Activated CD4-positive, alpha-beta T cell treated with anti-CD3 and anti-CD28 coated beads, Interleukin-2, amount 10 ng/mL, durations not matched to agents 7 days and 5 days (primary cell): Measurements from ENCODE around the gene RFFL. TPM values are rescaled to one million over a fixed set of nuclear protein-coding genes. Genes with fewer than 3 reads are reported as not detected.
"Not testable (repeated sequence)": the region's sequence is repeated elsewhere in the genome, so short reads cannot be mapped to it uniquely, and the experiment has no call there.

Source experiments
- CTCF ChIA-PET: fragments of 350-600 bp; sonication (Branson Sonifier 250); formaldehyde crosslinking; loops from one replicate; lab custom pipeline; 2021; ENCODE audit warnings: antibody characterized with exemption; lab: Charles Lee
- POLR2A ChIA-PET: fragments of 350-600 bp; sonication (Branson Sonifier 250); formaldehyde crosslinking; loops from one replicate; lab custom pipeline; 2021; ENCODE audit warnings: antibody characterized with exemption; lab: Charles Lee
- DNase-seq: peaks from one replicate; pipeline ENCODE4 v3.0.0-alpha.2; 2020
- H3K27ac Mint-ChIP-seq: one replicate; pipeline ENCODE4 v1.8.0; 2021; ENCODE audit warnings: mild to moderate bottlenecking, moderate library complexity, mixed read lengths
- H3K27me3 Mint-ChIP-seq: one replicate; pipeline ENCODE4 v1.8.0; 2021; ENCODE audit warnings: mixed read lengths
- H3K36me3 Mint-ChIP-seq: one replicate; pipeline ENCODE4 v1.8.0; 2021; ENCODE audit warnings: low read depth, mixed read lengths
- H3K4me1 Mint-ChIP-seq: one replicate; pipeline ENCODE4 v1.8.0; 2021; ENCODE audit warnings: mixed read lengths
- H3K4me3 Mint-ChIP-seq: one replicate; pipeline ENCODE4 v1.8.0; 2021; ENCODE audit warnings: mild to moderate bottlenecking, moderate library complexity, mixed read lengths
- H3K9me3 Mint-ChIP-seq: one replicate; pipeline ENCODE4 v1.8.0; 2021; ENCODE audit warnings: mixed read lengths
- total RNA-seq, 2 experiments: library from RNA; stranded (reverse); gene quantifications; one replicate each; pipeline ENCODE4 v1.2.3, GENCODE V29; 2021

The RFFL gene
- total RNA-seq, 2 experiments from 2014 or later = 36.0 to 40.1 TPM

DNA sequence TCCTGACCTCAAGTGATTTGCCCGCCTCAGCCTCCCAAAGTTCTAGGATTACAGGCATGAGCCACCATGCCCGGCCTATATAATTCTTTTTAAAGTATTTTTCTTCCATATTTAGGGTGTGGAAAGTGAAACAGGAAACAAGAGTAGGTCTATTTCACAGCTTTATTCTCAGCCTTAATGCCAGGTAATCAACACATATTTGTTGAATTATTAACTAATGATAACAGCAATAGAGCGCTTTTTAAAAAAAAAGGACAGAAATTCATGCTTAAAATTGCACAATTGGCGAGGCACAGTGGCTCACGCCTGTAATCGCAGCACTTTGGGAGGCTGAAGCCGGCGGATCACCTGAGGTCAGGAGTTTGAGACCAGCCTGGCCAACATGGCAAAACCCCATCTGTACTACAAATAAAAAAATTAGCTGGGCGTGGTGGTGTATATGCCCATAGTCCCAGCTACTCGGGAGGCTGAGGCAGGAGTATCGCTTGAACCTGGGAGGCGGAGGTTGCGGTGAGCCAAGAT lies 18.0 kb downstream of the RFFL start:
- H3K27me3 Mint-ChIP-seq, H3K9me3 Mint-ChIP-seq, DNase-seq, POLR2A ChIA-PET: not testable (repeated sequence)
- Mint-ChIP-seq H3K27ac (peak overlapping the region; percentile 94), H3K4me3 (peak overlapping the region; percentile 75), H3K36me3 (peaks cover 28% of the 10 kb centered on the region), H3K4me1 (peaks cover 53% of the 10 kb centered on the region)
- CTCF ChIA-PET = interaction anchor here (0.7 to 2.1 kb wide), 2 partner anchors 44 to 63 kb away, joined by 3 to 8 read pairs; no protein-coding TSS in a partner anchor

DNA sequence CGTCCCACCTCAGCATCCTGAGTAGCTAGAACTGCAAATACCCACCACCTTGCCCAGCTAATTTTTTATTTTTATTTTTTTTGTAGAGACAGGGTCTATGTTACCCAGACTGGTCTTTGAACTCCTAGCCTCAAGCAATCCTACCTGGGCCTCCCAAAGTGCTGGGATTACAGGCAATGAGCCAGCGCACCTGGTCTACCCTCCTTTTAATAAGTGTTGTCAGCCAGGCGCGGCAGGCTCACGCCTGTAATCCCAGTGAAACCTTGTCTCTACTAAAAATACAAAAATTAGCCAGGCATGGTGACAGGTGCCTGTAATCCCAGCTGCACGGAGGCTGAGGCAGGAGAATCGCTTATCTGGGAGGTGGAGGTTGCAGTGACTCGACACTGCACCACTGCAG lies 19.3 kb downstream of the RFFL start:
- ChIA-PET POLR2A (no interaction called here), CTCF (interaction anchor here (1.1 kb wide), 1 partner anchor 52 kb away, joined by 3 read pairs; no protein-coding TSS in a partner anchor)
- no peaks in the 10 kb centered on the region for H3K27me3 Mint-ChIP-seq
- H3K27ac Mint-ChIP-seq = no peak overlapping the region
- no peaks in the 10 kb centered on the region for H3K9me3 Mint-ChIP-seq
- H3K4me3 Mint-ChIP-seq = no peak overlapping the region
- no peak for DNase-seq
- peaks cover 24% of the 10 kb centered on the region for H3K36me3 Mint-ChIP-seq
- H3K4me1 Mint-ChIP-seq = peaks cover 46% of the 10 kb centered on the region

DNA sequence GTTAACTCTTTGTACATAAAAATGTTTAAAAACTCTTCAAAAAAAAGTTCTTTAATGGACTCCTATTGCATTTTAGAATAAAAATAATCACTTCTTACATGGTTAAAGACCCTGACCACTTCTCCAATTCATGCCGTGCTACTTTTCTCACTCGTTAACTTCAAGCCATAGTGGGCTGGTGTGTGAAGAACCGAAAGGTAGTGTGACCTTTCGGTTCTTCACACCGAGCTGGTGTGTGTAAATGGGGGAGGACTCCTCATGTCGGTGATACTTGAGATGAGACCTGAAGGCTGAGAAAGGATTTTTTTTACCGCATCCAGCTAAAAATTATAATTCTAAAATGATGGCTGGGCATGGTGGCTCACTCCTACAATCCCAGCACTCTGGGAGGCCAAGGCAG lies 22.1 kb downstream of the RFFL start:
- H3K4me1 Mint-ChIP-seq = peaks cover 30% of the 10 kb centered on the region
- H3K9me3 Mint-ChIP-seq = no peaks in the 10 kb centered on the region
- H3K27me3 Mint-ChIP-seq = no peaks in the 10 kb centered on the region
- no peak overlapping the region for H3K4me3 Mint-ChIP-seq
- no peak overlapping the region for H3K27ac Mint-ChIP-seq
- POLR2A ChIA-PET = no interaction called here
- no peak for DNase-seq
- CTCF ChIA-PET = interaction anchor here (1.4 to 2.3 kb wide), 3 partner anchors 12 to 22 kb away, joined by 4 to 10 read pairs (median 4); partner anchors contain the start of gene RFFL
- H3K36me3 Mint-ChIP-seq = peaks cover 14% of the 10 kb centered on the region

DNA sequence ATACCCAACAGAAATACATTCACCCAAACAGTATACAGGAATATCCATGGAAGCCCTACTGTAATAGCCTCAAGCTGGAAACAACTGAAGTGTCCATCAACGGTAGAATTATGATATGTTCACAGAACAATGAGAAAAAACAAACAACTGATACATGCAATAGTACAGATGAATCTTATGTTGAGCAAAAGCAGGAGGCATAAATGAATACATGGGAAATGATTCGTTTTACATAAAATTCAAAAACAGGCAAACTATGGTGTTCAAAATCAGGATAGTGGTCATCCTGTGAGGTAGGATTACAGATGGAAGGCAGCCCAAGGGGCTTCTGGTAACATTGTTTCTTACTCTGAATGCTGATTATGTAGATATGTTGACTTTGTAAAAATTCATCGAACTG lies 25.1 kb downstream of the RFFL start:
- no peak for DNase-seq
- POLR2A ChIA-PET = no interaction called here
- peaks cover 9% of the 10 kb centered on the region for H3K4me1 Mint-ChIP-seq
- H3K9me3 Mint-ChIP-seq = no peaks in the 10 kb centered on the region
- H3K4me3 Mint-ChIP-seq = no peak overlapping the region
- CTCF ChIA-PET = interaction anchor here (0.6 kb wide), 1 partner anchor 126 kb away, joined by 3 read pairs; no protein-coding TSS in a partner anchor
- H3K27ac Mint-ChIP-seq = no peak overlapping the region
- no peaks in the 10 kb centered on the region for H3K27me3 Mint-ChIP-seq
- H3K36me3 Mint-ChIP-seq = peaks cover 16% of the 10 kb centered on the region

DNA sequence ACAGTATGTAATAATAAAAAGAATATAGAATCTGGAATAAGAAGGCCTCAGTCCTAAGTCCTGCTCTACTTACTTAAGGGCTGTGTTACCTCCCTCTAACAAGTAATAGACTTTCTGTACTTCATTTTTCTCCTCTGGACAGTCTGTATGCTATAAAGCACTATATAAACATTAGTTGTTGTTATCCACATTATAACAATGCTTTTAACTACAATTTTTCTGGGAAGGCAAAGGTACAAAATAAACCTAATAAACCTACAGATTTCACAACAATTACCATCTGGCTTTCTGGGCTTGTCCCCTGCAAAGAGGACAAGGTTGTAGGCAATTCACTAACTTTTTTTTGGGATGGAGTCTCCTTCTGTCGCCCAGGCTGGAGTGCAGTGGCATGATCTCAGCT lies 32.7 kb downstream of the RFFL start:
- DNase-seq = no peak
- Mint-ChIP-seq H3K9me3 (no peaks in the 10 kb centered on the region), H3K4me1 (peaks cover 34% of the 10 kb centered on the region), H3K27me3 (no peaks in the 10 kb centered on the region), H3K4me3 (no peak overlapping the region), H3K36me3 (peaks cover 24% of the 10 kb centered on the region), H3K27ac (no peak overlapping the region)
- ChIA-PET CTCF (no interaction called here), POLR2A (no interaction called here)

DNA sequence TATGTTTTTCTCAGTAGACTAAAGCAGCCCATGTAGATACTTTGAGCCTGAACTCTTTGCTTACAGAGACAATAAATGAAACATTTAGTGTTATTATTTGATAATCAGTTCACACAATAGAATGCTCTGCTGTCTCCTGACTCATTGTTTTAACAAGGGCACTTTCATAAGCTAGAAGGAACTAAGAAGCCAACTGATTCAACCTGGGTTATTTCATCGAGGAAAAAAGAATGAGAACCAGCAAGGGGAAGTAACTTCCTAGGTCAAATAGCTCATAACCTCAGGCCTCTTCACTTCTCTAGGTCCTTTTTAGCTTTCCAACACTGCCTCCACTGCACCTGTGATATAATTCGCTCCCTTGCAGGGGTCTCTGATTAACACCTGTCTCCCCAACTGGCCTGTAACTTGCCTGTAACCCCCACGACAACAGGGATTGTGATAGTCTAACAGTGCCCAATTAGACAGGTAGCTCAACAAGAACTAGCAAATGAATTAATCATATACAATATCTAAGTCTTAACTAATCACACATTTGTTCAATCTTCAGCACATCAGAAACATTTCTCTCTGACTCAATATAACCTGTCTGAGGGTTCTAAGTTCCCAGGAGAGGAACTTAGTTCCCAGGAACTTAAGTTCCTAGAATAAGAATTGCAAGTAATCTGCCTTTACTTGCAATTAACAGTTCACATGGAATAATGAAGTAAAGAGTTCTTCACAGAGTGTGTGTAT lies 34.8 kb downstream of the RFFL start:
- Mint-ChIP-seq H3K27ac (peak overlapping the region; percentile 85), H3K36me3 (peaks cover 32% of the 10 kb centered on the region), H3K9me3 (no peaks in the 10 kb centered on the region), H3K4me1 (peaks cover 46% of the 10 kb centered on the region), H3K4me3 (no peak overlapping the region), H3K27me3 (no peaks in the 10 kb centered on the region)
- ChIA-PET CTCF (interaction anchor here (0.7 to 0.9 kb wide), 2 partner anchors 21 to 61 kb away, joined by 3 read pairs; no protein-coding TSS in a partner anchor), POLR2A (no interaction called here)
- no peak for DNase-seq

DNA sequence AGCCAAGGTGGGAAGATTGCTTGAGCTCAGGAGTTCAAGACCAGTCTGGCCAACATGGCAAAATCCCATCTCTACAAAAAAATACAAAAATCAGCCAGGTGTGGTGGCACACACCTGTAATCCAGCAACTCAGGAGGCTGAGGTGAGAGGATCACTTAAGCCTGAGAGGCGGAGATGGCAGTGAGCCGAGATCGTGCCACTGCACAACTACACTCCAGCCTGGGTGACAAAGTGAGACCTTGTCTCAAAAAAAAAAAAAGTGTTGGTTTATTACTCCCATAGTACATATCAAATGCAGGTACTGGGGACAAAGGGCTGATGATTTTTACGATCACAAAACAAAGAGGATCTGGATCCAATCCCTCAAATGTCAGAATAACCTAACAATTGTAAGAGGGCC lies 35.4 kb downstream of the RFFL start:
- H3K4me3 Mint-ChIP-seq, CTCF ChIA-PET, H3K27me3 Mint-ChIP-seq, DNase-seq, H3K9me3 Mint-ChIP-seq, H3K27ac Mint-ChIP-seq, POLR2A ChIA-PET: not testable (repeated sequence)
- peaks cover 51% of the 10 kb centered on the region for H3K4me1 Mint-ChIP-seq
- H3K36me3 Mint-ChIP-seq = peaks cover 32% of the 10 kb centered on the region

DNA sequence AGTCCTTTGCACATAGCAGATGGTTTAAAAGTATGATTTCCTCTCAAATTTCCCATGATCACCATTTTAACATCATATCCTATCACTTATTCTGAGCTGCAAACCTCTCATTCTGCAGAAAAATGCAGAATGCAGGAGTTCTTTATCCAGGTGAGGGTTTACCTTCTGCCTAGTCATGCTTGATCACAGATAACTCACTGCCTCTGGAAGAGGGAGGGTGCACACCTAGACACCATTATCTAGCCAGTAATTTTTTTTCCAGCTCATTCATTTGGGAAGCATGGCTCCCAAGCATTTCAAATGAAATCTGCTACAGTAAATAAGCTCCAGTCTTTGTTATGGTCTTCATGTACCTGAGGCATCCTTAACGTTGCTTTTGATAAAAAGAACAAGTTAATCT lies 38.0 kb downstream of the RFFL start:
- Mint-ChIP-seq H3K36me3 (peaks cover 39% of the 10 kb centered on the region), H3K27ac (no peak overlapping the region), H3K4me3 (no peak overlapping the region), H3K9me3 (no peaks in the 10 kb centered on the region), H3K27me3 (no peaks in the 10 kb centered on the region), H3K4me1 (peaks cover 63% of the 10 kb centered on the region)
- DNase-seq = no peak
- ChIA-PET CTCF (interaction anchor here (1.1 to 1.5 kb wide), 3 partner anchors 9 to 21 kb away, joined by 3 read pairs; no protein-coding TSS in a partner anchor), POLR2A (no interaction called here)

DNA sequence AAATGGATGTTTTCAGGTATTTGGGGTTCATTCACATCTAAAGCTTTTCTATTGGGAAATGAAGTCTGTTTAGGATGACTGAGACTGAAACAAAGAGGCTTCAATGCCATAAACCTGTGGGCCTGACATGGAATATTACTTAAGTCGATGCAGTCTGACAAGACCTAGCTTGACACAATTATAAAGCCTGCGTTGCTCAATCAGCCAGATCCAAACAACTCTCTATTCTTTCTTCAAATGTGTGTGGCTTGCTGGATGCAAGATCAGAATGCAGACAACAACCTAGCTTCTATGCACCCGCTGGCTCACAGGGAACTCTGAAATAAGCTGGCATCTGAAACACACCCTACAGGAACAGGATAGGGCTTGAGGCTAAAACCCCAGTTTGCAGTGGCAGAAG lies 40.0 kb downstream of the RFFL start:
- POLR2A ChIA-PET = interaction anchor here (1.1 to 1.3 kb wide), 3 partner anchors 14 to 66 kb away, joined by 3 to 7 read pairs (median 4); no protein-coding TSS in a partner anchor

DNA sequence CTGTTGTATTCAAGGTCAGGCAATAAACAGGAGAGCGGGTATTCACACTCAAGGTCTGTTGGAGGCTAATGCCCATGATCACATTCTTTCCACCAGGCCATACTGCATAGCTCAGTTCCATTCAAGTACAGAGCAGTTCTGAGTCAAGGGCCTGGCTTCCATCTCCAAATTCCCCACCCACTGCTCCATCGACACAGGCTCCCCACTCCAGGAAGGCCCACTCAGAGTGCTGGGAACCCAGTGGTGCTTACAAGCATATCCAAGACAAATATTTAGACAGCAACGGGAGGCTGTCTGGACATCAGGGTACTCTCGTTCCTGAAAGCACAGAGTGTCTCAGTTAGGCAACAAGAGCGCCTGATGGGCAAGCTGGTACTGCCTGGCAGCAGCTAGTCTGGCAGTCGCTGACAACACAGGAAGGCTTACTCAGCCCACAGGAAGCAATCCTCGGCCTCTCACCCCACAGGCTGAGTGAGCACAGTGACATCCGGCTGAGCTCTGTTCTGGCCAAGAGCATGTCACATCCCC lies 40.9 kb downstream of the RFFL start:
- ChIA-PET CTCF (interaction anchor here (0.7 to 2.8 kb wide), 17 partner anchors 10 to 119 kb away, joined by 3 to 15 read pairs (median 4); partner anchors contain the start of genes FNDC8, RAD51D and RFFL), POLR2A (interaction anchor here (0.5 to 1.3 kb wide), 3 partner anchors 13 to 67 kb away, joined by 4 to 7 read pairs (median 4); no protein-coding TSS in a partner anchor)
- peaks cover 51% of the 10 kb centered on the region for H3K4me1 Mint-ChIP-seq
- no peaks in the 10 kb centered on the region for H3K9me3 Mint-ChIP-seq
- peak overlapping the region; percentile 62 for H3K4me3 Mint-ChIP-seq
- H3K27ac Mint-ChIP-seq = peak overlapping the region; percentile 96
- DNase-seq = peak; percentile 81
- no peaks in the 10 kb centered on the region for H3K27me3 Mint-ChIP-seq
- peaks cover 57% of the 10 kb centered on the region for H3K36me3 Mint-ChIP-seq

More for the DNA sequence above, 40.0 kb downstream of the RFFL start:
- no peaks in the 10 kb centered on the region for H3K27me3 Mint-ChIP-seq
- H3K9me3 Mint-ChIP-seq = no peaks in the 10 kb centered on the region
- no peak overlapping the region for H3K4me3 Mint-ChIP-seq
- DNase-seq = no peak
- H3K27ac Mint-ChIP-seq = peak overlapping the region; percentile 96
- H3K36me3 Mint-ChIP-seq = peaks cover 52% of the 10 kb centered on the region
- CTCF ChIA-PET = interaction anchor here (1.0 to 2.8 kb wide), 12 partner anchors 9 to 118 kb away, joined by 3 to 15 read pairs (median 6); partner anchors contain the start of genes FNDC8 and RAD51D
- H3K4me1 Mint-ChIP-seq = peaks cover 55% of the 10 kb centered on the region

DNA sequence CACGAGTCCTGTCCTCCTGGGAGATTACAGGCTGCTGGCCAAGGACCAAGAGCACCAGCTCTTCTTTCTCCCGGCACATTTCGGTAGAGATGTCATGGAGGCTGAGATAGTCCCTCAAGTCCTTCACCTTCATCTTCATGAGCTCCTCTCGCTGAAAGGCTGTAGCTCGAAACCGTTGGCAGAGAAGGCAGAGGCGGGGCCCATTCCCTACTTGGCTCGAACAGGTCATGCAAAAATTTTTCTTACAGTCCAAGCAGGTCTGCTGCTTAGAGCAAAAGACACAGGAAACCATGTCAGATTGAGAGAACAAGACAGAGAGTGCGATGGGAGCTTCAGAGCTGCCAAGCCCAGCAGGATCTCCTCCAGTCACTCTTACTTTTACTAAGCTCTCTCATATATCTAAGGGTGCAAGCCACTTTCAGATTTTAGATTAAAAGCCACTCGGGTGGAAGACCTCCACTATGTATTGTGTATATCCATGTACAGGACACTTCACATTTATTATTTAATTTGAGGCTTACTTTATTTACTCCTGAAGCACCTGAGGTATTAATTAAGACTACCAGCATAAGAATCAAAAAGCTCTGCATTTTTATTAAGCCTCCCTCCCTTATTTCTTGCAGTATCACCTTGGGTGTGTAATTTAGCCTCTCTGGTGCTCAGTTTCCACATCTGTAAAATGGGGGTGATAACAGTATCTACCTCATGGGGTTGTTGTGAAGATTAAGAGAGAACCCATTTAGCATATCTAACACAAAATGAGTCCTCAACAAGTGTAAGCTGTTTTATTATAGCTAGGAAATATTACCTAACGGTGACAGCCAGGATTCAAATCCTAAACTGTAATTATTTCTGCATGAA lies 41.8 kb downstream of the RFFL start:
- CTCF ChIA-PET = interaction anchor here (0.7 to 2.8 kb wide), 11 partner anchors 9 to 98 kb away, joined by 3 to 15 read pairs (median 4); partner anchors contain the start of genes FNDC8 and RAD51D
- H3K36me3 Mint-ChIP-seq = peaks cover 65% of the 10 kb centered on the region
- no peak for DNase-seq

More for the DNA sequence above, 41.8 kb downstream of the RFFL start:
- POLR2A ChIA-PET = no interaction called here
- H3K4me3 Mint-ChIP-seq = peak overlapping the region; percentile 62
- H3K27me3 Mint-ChIP-seq = no peaks in the 10 kb centered on the region
- H3K27ac Mint-ChIP-seq = peak overlapping the region; percentile 96
- H3K4me1 Mint-ChIP-seq = peaks cover 47% of the 10 kb centered on the region
- H3K9me3 Mint-ChIP-seq = no peaks in the 10 kb centered on the region
